NB4 (cell line): ENCODE results near the gene BIRC6.

Source experiments
- DNase-seq: peaks from one replicate; pipeline ENCODE4 v3.0.0; 2010; ENCODE audit warnings: low read depth
- H3K4me3 ChIP-seq: one replicate; pipeline ENCODE4 v1.5.1; 2011; ENCODE audit warnings: mild to moderate bottlenecking, low read depth, low read length, moderate library complexity
- MYC ChIP-seq: IDR thresholded peaks from 2 replicates; pipeline ENCODE4 v1.6.1; 2011; ENCODE audit warnings: low read depth, low read length
- POLR2A ChIP-seq: IDR thresholded peaks from 2 replicates; pipeline ENCODE4 v1.6.1; 2011; ENCODE audit warnings: mild to moderate bottlenecking; ENCODE audit not compliant: insufficient read length; ENCODE audit errors: extremely low read depth
- TF ChIP-seq, protein P1 (sequence below): IDR thresholded peaks from one replicate; pipeline ENCODE4 v1.5.1; 2012; ENCODE audit warnings: low read depth, low read length
- TF ChIP-seq, protein P2 (sequence below): IDR thresholded peaks from 2 replicates; pipeline ENCODE4 v1.6.1; 2011; ENCODE audit warnings: low read depth, low read length

BIRC6 gene

DNA sequence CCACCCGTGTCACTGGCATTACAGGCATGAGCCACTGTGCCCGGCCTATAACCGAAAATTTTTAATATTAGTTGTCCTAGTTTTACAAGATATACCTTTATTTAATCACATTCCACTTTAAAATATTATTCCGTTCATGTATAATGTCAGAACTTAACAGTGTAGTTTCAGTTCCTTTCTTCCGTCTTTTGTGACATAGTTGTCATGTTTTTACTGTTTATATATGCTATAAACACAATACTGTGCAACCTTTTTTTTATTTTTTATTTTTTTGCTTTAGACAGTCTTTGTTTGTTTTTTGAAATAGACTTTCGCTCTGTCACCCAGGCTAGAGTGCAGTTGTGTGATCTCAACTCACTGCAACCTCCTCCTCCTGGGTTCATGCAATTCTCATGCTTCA, 141.5 kb downstream of the BIRC6 start:
- TF ChIP-seq, protein P1, sequence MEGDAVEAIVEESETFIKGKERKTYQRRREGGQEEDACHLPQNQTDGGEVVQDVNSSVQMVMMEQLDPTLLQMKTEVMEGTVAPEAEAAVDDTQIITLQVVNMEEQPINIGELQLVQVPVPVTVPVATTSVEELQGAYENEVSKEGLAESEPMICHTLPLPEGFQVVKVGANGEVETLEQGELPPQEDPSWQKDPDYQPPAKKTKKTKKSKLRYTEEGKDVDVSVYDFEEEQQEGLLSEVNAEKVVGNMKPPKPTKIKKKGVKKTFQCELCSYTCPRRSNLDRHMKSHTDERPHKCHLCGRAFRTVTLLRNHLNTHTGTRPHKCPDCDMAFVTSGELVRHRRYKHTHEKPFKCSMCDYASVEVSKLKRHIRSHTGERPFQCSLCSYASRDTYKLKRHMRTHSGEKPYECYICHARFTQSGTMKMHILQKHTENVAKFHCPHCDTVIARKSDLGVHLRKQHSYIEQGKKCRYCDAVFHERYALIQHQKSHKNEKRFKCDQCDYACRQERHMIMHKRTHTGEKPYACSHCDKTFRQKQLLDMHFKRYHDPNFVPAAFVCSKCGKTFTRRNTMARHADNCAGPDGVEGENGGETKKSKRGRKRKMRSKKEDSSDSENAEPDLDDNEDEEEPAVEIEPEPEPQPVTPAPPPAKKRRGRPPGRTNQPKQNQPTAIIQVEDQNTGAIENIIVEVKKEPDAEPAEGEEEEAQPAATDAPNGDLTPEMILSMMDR, result no peak
- TF ChIP-seq MYC (no peak), POLR2A (no peak)
- TF ChIP-seq, protein P2, sequence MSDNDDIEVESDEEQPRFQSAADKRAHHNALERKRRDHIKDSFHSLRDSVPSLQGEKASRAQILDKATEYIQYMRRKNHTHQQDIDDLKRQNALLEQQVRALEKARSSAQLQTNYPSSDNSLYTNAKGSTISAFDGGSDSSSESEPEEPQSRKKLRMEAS, result no peak
- DNase-seq, result no peak
- no peak overlapping the region for H3K4me3 ChIP-seq

DNA sequence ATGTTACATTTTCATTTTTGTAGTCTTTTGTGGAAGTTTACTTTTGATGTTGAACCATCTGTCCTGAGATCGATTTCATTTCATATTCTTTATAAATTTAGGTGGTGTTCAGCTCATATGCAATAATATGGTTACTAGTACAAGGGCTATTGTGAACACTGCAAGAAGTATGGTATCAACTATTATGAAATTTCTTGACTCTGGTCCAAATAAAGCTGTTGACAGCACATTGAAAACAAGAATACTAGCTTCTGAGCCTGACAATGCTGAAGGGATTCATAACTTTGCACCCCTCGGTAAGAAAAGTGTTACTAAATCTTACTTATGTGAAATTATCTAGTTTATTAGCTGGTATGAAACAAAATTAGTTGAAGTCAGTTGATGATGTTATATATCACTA, 146.1 kb downstream of the BIRC6 start:
- no peak overlapping the region for H3K4me3 ChIP-seq

DNA sequence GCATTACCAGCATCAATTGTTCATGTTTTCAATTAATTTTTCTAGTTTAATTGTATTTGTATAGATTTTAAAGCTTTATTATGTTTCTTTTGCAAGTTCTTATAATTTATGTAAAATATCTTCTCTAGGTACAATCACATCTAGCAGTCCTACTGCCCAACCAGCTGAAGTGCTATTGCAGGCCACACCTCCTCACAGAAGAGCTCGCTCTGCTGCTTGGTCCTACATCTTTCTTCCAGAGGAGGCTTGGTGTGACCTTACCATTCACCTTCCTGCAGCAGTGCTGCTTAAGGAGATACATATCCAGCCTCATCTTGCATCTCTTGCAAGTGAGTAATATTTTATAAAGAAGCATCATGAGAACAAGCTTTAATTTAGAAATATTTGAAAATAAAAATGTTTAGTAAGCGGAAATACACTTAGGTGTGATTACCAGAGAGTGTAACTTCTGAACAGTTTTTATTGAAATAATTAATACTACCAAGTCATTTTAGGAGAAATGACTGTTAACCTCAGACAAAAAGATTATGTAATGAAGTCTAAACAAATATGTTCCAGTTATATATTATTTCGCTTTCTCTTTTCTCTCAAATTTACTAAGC, 148.2 kb downstream of the BIRC6 start:
- TF ChIP-seq POLR2A, result no peak
- TF ChIP-seq MYC, result no peak
- TF ChIP-seq, protein P2, result no peak
- TF ChIP-seq, protein P1, result no peak
- no peak for DNase-seq
- H3K4me3 ChIP-seq, result no peak overlapping the region

More for the DNA sequence above, 146.1 kb downstream of the BIRC6 start:
- no peak for DNase-seq
- TF ChIP-seq, protein P2, result no peak
- TF ChIP-seq POLR2A (no peak), MYC (no peak)
- TF ChIP-seq, protein P1, result no peak

DNA sequence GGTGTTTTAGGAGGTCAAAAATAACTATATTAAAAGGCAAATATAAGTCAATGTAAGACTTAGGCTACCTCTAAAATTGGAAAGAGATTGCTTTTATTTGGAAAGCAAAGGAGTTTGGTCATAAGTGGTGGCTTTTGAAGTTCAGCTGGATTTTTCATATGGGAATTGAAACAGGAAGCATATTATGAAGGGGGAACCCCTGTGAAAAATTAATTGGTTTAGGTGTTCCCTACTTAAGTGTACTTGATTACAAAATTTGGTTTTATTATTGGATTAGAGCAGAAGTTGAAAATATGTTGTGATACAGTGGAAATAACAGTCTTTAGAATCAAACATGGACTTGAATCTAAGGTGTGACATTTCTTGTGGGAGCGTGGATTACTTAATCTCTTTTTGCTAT, 149.6 kb downstream of the BIRC6 start:
- no peak for DNase-seq
- no peak overlapping the region for H3K4me3 ChIP-seq
- TF ChIP-seq, protein P1, result no peak
- TF ChIP-seq MYC (no peak), POLR2A (no peak)
- TF ChIP-seq, protein P2, result no peak

DNA sequence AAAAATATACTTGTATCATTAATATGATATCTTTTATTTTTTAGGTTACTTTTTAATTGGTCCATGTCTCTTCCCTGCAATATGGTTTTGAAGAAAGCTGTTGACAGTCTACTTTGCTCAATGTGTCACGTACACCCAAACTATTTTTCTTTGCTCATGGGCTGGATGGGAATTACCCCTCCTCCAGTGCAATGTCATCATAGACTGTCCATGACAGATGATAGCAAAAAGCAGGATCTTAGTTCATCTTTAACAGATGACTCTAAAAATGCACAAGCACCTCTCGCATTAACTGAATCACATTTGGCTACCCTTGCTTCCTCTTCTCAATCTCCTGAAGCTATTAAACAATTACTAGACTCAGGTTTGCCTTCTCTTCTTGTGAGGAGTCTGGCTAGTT, 158.1 kb downstream of the BIRC6 start:
- H3K4me3 ChIP-seq, result no peak overlapping the region
- TF ChIP-seq, protein P2, result no peak
- TF ChIP-seq, protein P1, result no peak
- TF ChIP-seq POLR2A (no peak), MYC (no peak)
- DNase-seq, result no peak

DNA sequence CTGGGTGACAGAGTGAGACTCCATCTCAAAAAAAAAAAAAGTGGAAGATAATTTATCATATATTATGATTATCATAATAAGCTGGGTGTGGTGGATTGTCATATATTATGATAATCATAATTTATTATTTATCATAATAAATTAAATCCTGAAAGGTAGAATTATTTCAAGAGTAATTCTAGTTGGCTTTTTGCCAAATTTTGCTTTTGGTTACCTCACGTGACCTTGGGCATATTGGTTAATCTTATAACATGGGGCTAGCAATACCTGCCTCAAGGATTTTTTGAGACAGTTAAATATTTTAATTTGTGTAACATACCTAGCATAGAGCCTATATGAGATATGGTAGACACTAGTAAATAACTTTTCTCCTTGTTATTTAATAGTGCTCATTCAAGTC, 159.7 kb downstream of the BIRC6 start:
- TF ChIP-seq MYC, result no peak
- TF ChIP-seq, protein P2, result no peak
- no peak for TF ChIP-seq POLR2A
- DNase-seq, result no peak

More for the DNA sequence above, 159.7 kb downstream of the BIRC6 start:
- H3K4me3 ChIP-seq, result no peak overlapping the region
